ENCODE measurements around the gene CXXC1. TPM values are rescaled to one million over a fixed set of nuclear protein-coding genes. Genes with fewer than 3 reads are reported as not detected.

Gene CXXC1
- total RNA-seq, 2 experiments from 2014 or later = 54.4 to 97.4 TPM

DNA sequence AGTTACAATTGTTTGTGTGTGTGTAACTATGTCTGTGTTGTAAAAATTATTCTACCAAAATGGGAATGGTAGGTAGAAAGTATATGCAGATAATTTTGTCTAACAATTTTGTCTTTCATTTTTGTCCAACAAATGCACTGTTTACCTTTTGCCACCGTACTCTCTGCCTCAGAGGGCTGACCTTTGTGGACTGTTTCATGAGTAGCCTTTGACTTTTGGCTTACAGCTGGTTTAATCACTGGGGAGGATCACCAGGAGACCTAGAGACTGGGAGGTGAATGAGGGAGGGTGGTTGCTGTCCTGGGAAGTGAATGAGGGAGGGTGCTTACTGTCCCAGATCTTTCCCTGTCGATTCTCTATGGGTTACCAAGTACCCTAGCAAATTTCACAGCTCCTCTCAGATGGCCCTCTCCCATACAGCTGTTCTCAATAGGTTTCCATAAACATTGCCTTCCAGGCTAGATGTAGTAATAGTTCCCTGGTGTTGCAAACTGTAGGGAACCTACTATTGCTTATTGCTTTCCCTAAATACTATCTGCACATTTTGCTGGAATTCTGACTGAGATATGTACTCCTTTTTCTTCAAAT lies 26.5 kb upstream of the CXXC1 start:
- CTCF ChIA-PET (ENCODE audit: unreplicated experiment) = no interaction called here
- peaks cover 59% of the 10 kb centered on the region for H3K4me1 ChIP-seq (ENCODE audit: insufficient read depth, low read length, poor library complexity, severe bottlenecking)

GRCh38 chr18:50313031-50313607 lies 25.6 kb upstream of the CXXC1 start:
- ChIA-PET POLR2A (interaction anchor here (1.2 to 2.7 kb wide), 3 partner anchors 9 to 44 kb away, joined by 3 to 10 read pairs (median 5); no protein-coding TSS in a partner anchor), CTCF (ENCODE audit: unreplicated experiment) (no interaction called here)
- peak overlapping the region; percentile 93 for H3K27ac ChIP-seq (ENCODE audit: low read depth, low read length, poor library complexity, severe bottlenecking)
- H3K4me2 ChIP-seq (ENCODE audit: low read length) = peak overlapping the region; percentile 73
- no peaks in the 10 kb centered on the region; the same call in 1 of the 2 replicates for H3K36me3 ChIP-seq (ENCODE audit: insufficient read depth, low read length)
- H2AFZ ChIP-seq (ENCODE audit: low read length) = peak overlapping the region; percentile 51; the same call in 1 of the 2 replicates
- H3K9me2 ChIP-seq (ENCODE audit: insufficient read depth, low read length) = no peaks in the 10 kb centered on the region
- BruUV-seq (replicated peaks) = no TSS peak
- H4K20me1 ChIP-seq (ENCODE audit: insufficient read depth, low read length) = no peaks in the 10 kb centered on the region
- intact Hi-C loops (cut with micrococcal nuclease; ENCODE audit: unreplicated experiment) = loop anchor here (5.0 kb wide), 1 partner anchor 44 kb away; no protein-coding TSS in a partner anchor
- H3K4me1 ChIP-seq (ENCODE audit: insufficient read depth, low read length, poor library complexity, severe bottlenecking) = peaks cover 64% of the 10 kb centered on the region
- no peaks in the 10 kb centered on the region for H3K79me2 ChIP-seq (ENCODE audit: insufficient read depth, low read depth, low read length)
- peak; percentile 37 for DNase-seq (ENCODE audit: low spot score)
- TF ChIP-seq, protein P1, sequence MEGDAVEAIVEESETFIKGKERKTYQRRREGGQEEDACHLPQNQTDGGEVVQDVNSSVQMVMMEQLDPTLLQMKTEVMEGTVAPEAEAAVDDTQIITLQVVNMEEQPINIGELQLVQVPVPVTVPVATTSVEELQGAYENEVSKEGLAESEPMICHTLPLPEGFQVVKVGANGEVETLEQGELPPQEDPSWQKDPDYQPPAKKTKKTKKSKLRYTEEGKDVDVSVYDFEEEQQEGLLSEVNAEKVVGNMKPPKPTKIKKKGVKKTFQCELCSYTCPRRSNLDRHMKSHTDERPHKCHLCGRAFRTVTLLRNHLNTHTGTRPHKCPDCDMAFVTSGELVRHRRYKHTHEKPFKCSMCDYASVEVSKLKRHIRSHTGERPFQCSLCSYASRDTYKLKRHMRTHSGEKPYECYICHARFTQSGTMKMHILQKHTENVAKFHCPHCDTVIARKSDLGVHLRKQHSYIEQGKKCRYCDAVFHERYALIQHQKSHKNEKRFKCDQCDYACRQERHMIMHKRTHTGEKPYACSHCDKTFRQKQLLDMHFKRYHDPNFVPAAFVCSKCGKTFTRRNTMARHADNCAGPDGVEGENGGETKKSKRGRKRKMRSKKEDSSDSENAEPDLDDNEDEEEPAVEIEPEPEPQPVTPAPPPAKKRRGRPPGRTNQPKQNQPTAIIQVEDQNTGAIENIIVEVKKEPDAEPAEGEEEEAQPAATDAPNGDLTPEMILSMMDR (conservative IDR thresholded peaks at IDR 0.05; ENCODE audit: low read length) = no peak
- TF ChIP-seq EZH2phosphoT487 (IDR thresholded peaks at IDR 0.05; ENCODE audit: borderline replicate concordance, low read depth, low read length) = no peak
- H3K9me3 ChIP-seq (ENCODE audit: low read length) = peaks cover 6% of the 10 kb centered on the region; the same call in 1 of the 2 replicates
- H3K4me3 ChIP-seq (ENCODE audit: low read depth, low read length, poor library complexity, severe bottlenecking) = peak overlapping the region; percentile 30

More for the DNA sequence above, 26.5 kb upstream of the CXXC1 start:
- peak overlapping the region; percentile 94 for H2AFZ ChIP-seq (ENCODE audit: low read length)
- intact Hi-C loops (cut with micrococcal nuclease; ENCODE audit: unreplicated experiment) = loop anchor here (5.0 kb wide), 1 partner anchor 43 kb away; no protein-coding TSS in a partner anchor
- no TSS peak for BruUV-seq (replicated peaks)
- no peaks in the 10 kb centered on the region for H3K9me2 ChIP-seq (ENCODE audit: insufficient read depth, low read length)
- DNase-seq (ENCODE audit: low spot score) = no peak
- no peaks in the 10 kb centered on the region for H4K20me1 ChIP-seq (ENCODE audit: insufficient read depth, low read length)
- H3K36me3 ChIP-seq (ENCODE audit: insufficient read depth, low read length) = no peaks in the 10 kb centered on the region; the same call in 1 of the 2 replicates
- no peak for TF ChIP-seq EZH2phosphoT487 (IDR thresholded peaks at IDR 0.05; ENCODE audit: borderline replicate concordance, low read depth, low read length)
- TF ChIP-seq, protein P1 (conservative IDR thresholded peaks at IDR 0.05; ENCODE audit: low read length) = no peak
- peaks cover 6% of the 10 kb centered on the region; the same call in 1 of the 2 replicates for H3K9me3 ChIP-seq (ENCODE audit: low read length)
- no peaks in the 10 kb centered on the region for H3K79me2 ChIP-seq (ENCODE audit: insufficient read depth, low read depth, low read length)
- POLR2A ChIA-PET = interaction anchor here (1.0 to 2.7 kb wide), 3 partner anchors 10 to 43 kb away, joined by 3 to 10 read pairs (median 5); no protein-coding TSS in a partner anchor
- no peak overlapping the region for H3K4me3 ChIP-seq (ENCODE audit: low read depth, low read length, poor library complexity, severe bottlenecking)
- peak overlapping the region; percentile 77 for H3K4me2 ChIP-seq (ENCODE audit: low read length)
- peak overlapping the region; percentile 93 for H3K27ac ChIP-seq (ENCODE audit: low read depth, low read length, poor library complexity, severe bottlenecking)

All from OCI-LY7 (cell line).